GM21390 (cell line): Measurements from ENCODE around the gene C17orf107.

Source experiments
- ATAC-seq: cut with Tn5 transposase; IDR thresholded peaks from one replicate; pipeline ENCODE4 v1.9.1; 2021; ENCODE audit not compliant: unreplicated experiment

C17orf107 gene

GRCh38 chr17:4870855-4871254 lies 28.5 kb upstream of the C17orf107 start:
- ATAC-seq: no peak

- ATAC-seq: no peak
Observed at GRCh38 chr17:4872786-4873185, 26.6 kb upstream of the C17orf107 start.

- ATAC-seq: no peak
Observed at GRCh38 chr17:4877089-4877488, 22.2 kb upstream of the C17orf107 start.

GRCh38 chr17:4879601-4880000 lies 19.7 kb upstream of the C17orf107 start:
- ATAC-seq: no peak

- no peak for ATAC-seq
Observed at GRCh38 chr17:4880857-4881256, 18.5 kb upstream of the C17orf107 start.

- no peak for ATAC-seq
Observed at GRCh38 chr17:4881761-4882555, 17.4 kb upstream of the C17orf107 start.

- no peak for ATAC-seq
Observed at GRCh38 chr17:4884489-4884888, 14.8 kb upstream of the C17orf107 start.

GRCh38 chr17:4886830-4887229 lies 12.5 kb upstream of the C17orf107 start:
- no peak for ATAC-seq

- no peak for ATAC-seq
Observed at GRCh38 chr17:4887581-4887980, 11.8 kb upstream of the C17orf107 start.

- no peak for ATAC-seq
Observed at GRCh38 chr17:4891411-4892410, 7.6 kb upstream of the C17orf107 start.

- no peak for ATAC-seq
Observed at GRCh38 chr17:4892499-4893221, 6.7 kb upstream of the C17orf107 start.

GRCh38 chr17:4893272-4893671 lies 6.1 kb upstream of the C17orf107 start:
- no peak for ATAC-seq

GRCh38 chr17:4893721-4894560 lies 5.4 kb upstream of the C17orf107 start:
- no peak for ATAC-seq

GRCh38 chr17:4895121-4895520 lies 4.2 kb upstream of the C17orf107 start:
- ATAC-seq: no peak

GRCh38 chr17:4895657-4896331 lies 3.5 kb upstream of the C17orf107 start:
- ATAC-seq: no peak

GRCh38 chr17:4896332-4897197 lies 2.8 kb upstream of the C17orf107 start:
- no peak for ATAC-seq

- no peak for ATAC-seq
Observed at GRCh38 chr17:4897198-4897687, 2.1 kb upstream of the C17orf107 start.

- no peak for ATAC-seq
Observed at GRCh38 chr17:4897785-4898184, 1.6 kb upstream of the C17orf107 start.

GRCh38 chr17:4898351-4898750 lies 985 bp upstream of the C17orf107 start:
- no peak for ATAC-seq
